Glutamatergic neuron (in vitro differentiated cells): ENCODE results near the gene COL6A5. TPM values are rescaled to one million over a fixed set of nuclear protein-coding genes. Genes with fewer than 3 reads are reported as not detected.

Experiments used
- DNase-seq: peaks from one replicate; pipeline ENCODE4 v3.0.0; 2022
- H3K27ac Mint-ChIP-seq: one replicate; pipeline ENCODE4 v1.8.0; 2020; ENCODE audit warnings: mild to moderate bottlenecking, mixed read lengths, inconsistent platforms; ENCODE audit not compliant: unreplicated experiment
- H3K27me3 Mint-ChIP-seq: one replicate; pipeline ENCODE4 v1.8.0; 2020; ENCODE audit warnings: mild to moderate bottlenecking, moderate library complexity, mixed read lengths, inconsistent platforms; ENCODE audit not compliant: unreplicated experiment
- H3K36me3 Mint-ChIP-seq: one replicate; pipeline ENCODE4 v1.8.0; 2020; ENCODE audit warnings: mild to moderate bottlenecking, mixed read lengths, inconsistent platforms; ENCODE audit not compliant: unreplicated experiment
- H3K4me1 Mint-ChIP-seq: one replicate; pipeline ENCODE4 v1.8.0; 2020; ENCODE audit warnings: mild to moderate bottlenecking, low read depth, mixed read lengths, inconsistent platforms; ENCODE audit not compliant: unreplicated experiment
- H3K4me3 Mint-ChIP-seq: one replicate; pipeline ENCODE4 v1.8.0; 2020; ENCODE audit warnings: mild to moderate bottlenecking, mixed read lengths, inconsistent platforms; ENCODE audit not compliant: unreplicated experiment
- H3K9me3 Mint-ChIP-seq: one replicate; pipeline ENCODE4 v1.8.0; 2020; ENCODE audit warnings: mild to moderate bottlenecking, moderate library complexity, mixed read lengths, inconsistent platforms; ENCODE audit not compliant: unreplicated experiment
- CTCF ChIP-seq: fragments of 200-600 bp; sonication (generic); IDR thresholded peaks from one replicate; pipeline ENCODE4 v1.5.0; 2021; ENCODE audit not compliant: partially characterized antibody, unreplicated experiment
- total RNA-seq: library from RNA; stranded (reverse); fragmentation: NEBNext Ultra II Directional; extraction: Animal tissue kit (Norgen Biotek cat#: 25700); gene quantifications from one replicate; pipeline ENCODE4 v1.2.1, GENCODE V29; 2021; ENCODE audit not compliant: unreplicated experiment

The COL6A5 gene
- total RNA-seq, 1 donor from 2014 or later = not detected

GRCh38 chr3:130411320-130411719 is 65.8 kb downstream of the COL6A5 start:
- peaks cover 19% of the 10 kb centered on the region for H3K4me1 Mint-ChIP-seq
- peaks cover 9% of the 10 kb centered on the region for H3K36me3 Mint-ChIP-seq
- no peak for TF ChIP-seq CTCF
- H3K4me3 Mint-ChIP-seq = no peak overlapping the region
- no peak overlapping the region for H3K27ac Mint-ChIP-seq
- no peaks in the 10 kb centered on the region for H3K27me3 Mint-ChIP-seq
- H3K9me3 Mint-ChIP-seq = peaks cover 4% of the 10 kb centered on the region
- DNase-seq = no peak

- no peaks in the 10 kb centered on the region for H3K27me3 Mint-ChIP-seq
- no peak overlapping the region for H3K27ac Mint-ChIP-seq
- H3K36me3 Mint-ChIP-seq = no peaks in the 10 kb centered on the region
- no peak for TF ChIP-seq CTCF
- no peak overlapping the region for H3K4me3 Mint-ChIP-seq
- peaks cover 1% of the 10 kb centered on the region for H3K9me3 Mint-ChIP-seq
- DNase-seq = no peak
- peaks cover 28% of the 10 kb centered on the region for H3K4me1 Mint-ChIP-seq
Observed at GRCh38 chr3:130412991-130413560, 67.6 kb downstream of the COL6A5 start.

- H3K27ac Mint-ChIP-seq = no peak overlapping the region
- no peak overlapping the region for H3K4me3 Mint-ChIP-seq
- no peak for TF ChIP-seq CTCF
- no peak for DNase-seq
- no peaks in the 10 kb centered on the region for H3K27me3 Mint-ChIP-seq
- H3K9me3 Mint-ChIP-seq = peaks cover 1% of the 10 kb centered on the region
- peaks cover 31% of the 10 kb centered on the region for H3K4me1 Mint-ChIP-seq
- H3K36me3 Mint-ChIP-seq = no peaks in the 10 kb centered on the region
Observed at GRCh38 chr3:130414457-130414856, 69.0 kb downstream of the COL6A5 start.

- H3K27me3 Mint-ChIP-seq = no peaks in the 10 kb centered on the region
- H3K4me1 Mint-ChIP-seq = peaks cover 18% of the 10 kb centered on the region
- H3K27ac Mint-ChIP-seq = no peak overlapping the region
- H3K9me3 Mint-ChIP-seq = peaks cover 1% of the 10 kb centered on the region
- no peak for DNase-seq
- no peak overlapping the region for H3K4me3 Mint-ChIP-seq
- H3K36me3 Mint-ChIP-seq = no peaks in the 10 kb centered on the region
- TF ChIP-seq CTCF = no peak
Observed at GRCh38 chr3:130420466-130420865, 75.0 kb downstream of the COL6A5 start.

- no peak for DNase-seq
- Mint-ChIP-seq H3K4me1 (peaks cover 3% of the 10 kb centered on the region), H3K4me3 (no peak overlapping the region), H3K9me3 (no peaks in the 10 kb centered on the region), H3K36me3 (no peaks in the 10 kb centered on the region), H3K27me3 (no peaks in the 10 kb centered on the region), H3K27ac (no peak overlapping the region)
- no peak for TF ChIP-seq CTCF
Observed at GRCh38 chr3:130423064-130423463, 77.6 kb downstream of the COL6A5 start.
